GM23338 (cell line): ENCODE results near the gene PECR. TPM values are rescaled to one million over a fixed set of nuclear protein-coding genes. Genes with fewer than 3 reads are reported as not detected.

Experiments
- ATAC-seq: fragments of 200-7000 bp; cut with Tn5 transposase; 3 replicates; pipeline ENCODE4 v1.9.1; 2020
- DNase-seq: peaks from one replicate; pipeline ENCODE4 v3.0.0-alpha.2; 2015; ENCODE audit warnings: low spot score
- H2AFZ ChIP-seq: fragments of 200-600 bp; sonication (generic); 2 replicates; pipeline ENCODE4 v1.8.0; 2016; ENCODE audit warnings: antibody characterized with exemption, mild to moderate bottlenecking, moderate library complexity
- H3F3A ChIP-seq: fragments of 200-600 bp; sonication (generic); replicated peaks from 2 replicates; pipeline ENCODE4 v1.8.0; 2017; ENCODE audit warnings: antibody characterized with exemption, mixed run types, low read depth
- H3K27ac ChIP-seq: fragments of 200-600 bp; sonication (generic); 2 replicates; pipeline ENCODE4 v1.6.1; 2016; ENCODE audit warnings: low read depth
- H3K27me3 ChIP-seq: fragments of 200-600 bp; sonication (generic); 2 replicates; pipeline ENCODE4 v1.8.0; 2016; ENCODE audit warnings: mild to moderate bottlenecking, mixed run types, moderate library complexity; ENCODE audit not compliant: insufficient read depth
- H3K36me3 ChIP-seq: fragments of 200-600 bp; sonication (generic); 2 replicates; pipeline ENCODE4 v1.8.0; 2016; ENCODE audit warnings: mild to moderate bottlenecking; ENCODE audit not compliant: insufficient read depth
- H3K4me1 ChIP-seq: fragments of 200-600 bp; sonication (generic); 2 replicates; pipeline ENCODE4 v1.8.0; 2016; ENCODE audit warnings: mild to moderate bottlenecking, moderate library complexity; ENCODE audit not compliant: insufficient read depth
- H3K4me2 ChIP-seq: fragments of 200-600 bp; sonication (generic); 2 replicates; pipeline ENCODE4 v1.7.1; 2017; ENCODE audit warnings: mixed run types
- H3K4me3 ChIP-seq: fragments of 200-600 bp; sonication (generic); 2 replicates; pipeline ENCODE4 v1.6.1; 2016; ENCODE audit warnings: mixed run types
- H3K79me2 ChIP-seq: fragments of 200-600 bp; sonication (generic); replicated peaks from 2 replicates; pipeline ENCODE4 v1.8.0; 2017; ENCODE audit warnings: mild to moderate bottlenecking; ENCODE audit not compliant: insufficient read depth
- H3K9me2 ChIP-seq: fragments of 200-600 bp; sonication (generic); 2 replicates; pipeline ENCODE4 v1.8.0; 2017; ENCODE audit not compliant: insufficient read depth
- H4K20me1 ChIP-seq: fragments of 200-600 bp; sonication (generic); replicated peaks from 2 replicates; pipeline ENCODE4 v1.8.0; 2017; ENCODE audit warnings: mild to moderate bottlenecking; ENCODE audit not compliant: insufficient read depth
- H3K27ac Mint-ChIP-seq: 2 replicates; pipeline ENCODE4 v1.8.0; 2020; ENCODE audit warnings: inconsistent platforms, mild to moderate bottlenecking, moderate library complexity, mixed read lengths
- H3K27me3 Mint-ChIP-seq: 3 replicates; pipeline ENCODE4 v1.8.0; 2022; ENCODE audit warnings: low read depth, mild to moderate bottlenecking, moderate library complexity, mixed read lengths, inconsistent platforms; ENCODE audit not compliant: insufficient read depth, poor library complexity
- H3K36me3 Mint-ChIP-seq: 3 replicates; pipeline ENCODE4 v1.8.0; 2021; ENCODE audit warnings: low read depth, mild to moderate bottlenecking, inconsistent platforms, moderate library complexity, mixed read lengths
- H3K4me1 Mint-ChIP-seq: 3 replicates; pipeline ENCODE4 v1.8.0; 2020; ENCODE audit warnings: mild to moderate bottlenecking, inconsistent platforms, mixed read lengths
- H3K4me3 Mint-ChIP-seq: 3 replicates; pipeline ENCODE4 v1.8.0; 2021; ENCODE audit warnings: moderate library complexity, mild to moderate bottlenecking, inconsistent platforms, mixed read lengths
- H3K9me3 Mint-ChIP-seq: 3 replicates; pipeline ENCODE4 v1.8.0; 2020; ENCODE audit warnings: moderate library complexity, mild to moderate bottlenecking, inconsistent platforms, mixed read lengths
- CREB1 ChIP-seq: fragments of 250-450 bp; sonication (Bioruptor Pico); IDR thresholded peaks from 2 replicates; pipeline ENCODE4 v1.5.0; 2020; ENCODE audit warnings: low read depth, mild to moderate bottlenecking, moderate library complexity
- CTCF ChIP-seq, 2 experiments: fragments of 200-600 bp in 1 of 2; sonication (generic) in 1 of 2; conservative IDR thresholded peaks; 2 replicates each; pipeline versions ENCODE4 v1.5.1 to v1.6.1; 2016 to 2017; ENCODE audit warnings: antibody characterized with exemption in 2 of 2, low read depth in 2 of 2, mild to moderate bottlenecking in 2 of 2, moderate library complexity in 1 of 2
- EZH2 ChIP-seq: fragments of 200-600 bp; sonication (generic); IDR thresholded peaks from one replicate; pipeline ENCODE4 v1.8.0; 2017; ENCODE audit warnings: antibody characterized with exemption, mild to moderate bottlenecking, low read depth; ENCODE audit not compliant: unreplicated experiment
- EZH2phosphoT487 ChIP-seq: fragments of 200-600 bp; sonication (generic); IDR thresholded peaks from one replicate; pipeline ENCODE4 v1.8.1; 2018; ENCODE audit warnings: antibody characterized with exemption; ENCODE audit not compliant: unreplicated experiment
- JUNB ChIP-seq: IDR thresholded peaks from one replicate; pipeline ENCODE4 v1.6.1; 2016; ENCODE audit warnings: antibody characterized with exemption; ENCODE audit not compliant: unreplicated experiment
- NANOG ChIP-seq: IDR thresholded peaks from 2 replicates; pipeline ENCODE4 v1.6.1; 2016; ENCODE audit warnings: antibody characterized with exemption, borderline replicate concordance
- POLR2AphosphoS5 ChIP-seq: IDR thresholded peaks from 2 replicates; pipeline ENCODE4 v1.6.1; 2016; ENCODE audit warnings: antibody characterized with exemption, low read depth
- STAT1 ChIP-seq: IDR thresholded peaks from one replicate; pipeline ENCODE4 v1.6.1; 2016; ENCODE audit warnings: antibody characterized with exemption; ENCODE audit not compliant: unreplicated experiment
- ZNF114 ChIP-seq: fragments of 250-450 bp; sonication (Bioruptor Pico); IDR thresholded peaks from 2 replicates; pipeline ENCODE4 v1.5.0; 2020; ENCODE audit warnings: mild to moderate bottlenecking, moderate library complexity
- ZNF331 ChIP-seq: fragments of 250-450 bp; sonication (Bioruptor Pico); IDR thresholded peaks from 2 replicates; pipeline ENCODE4 v1.5.0; 2020; ENCODE audit warnings: low read depth, mild to moderate bottlenecking, moderate library complexity
- polyA plus RNA-seq: library from polyadenylated mRNA; unstranded; fragments of >200 nt; fragmentation: Nextera tagmentation; extraction: Ambion mirVana; gene quantifications from 2 replicates; pipeline ENCODE4 v1.2.1, GENCODE V29; 2016
- total RNA-seq: library from RNA; depleted of rRNA; stranded (reverse); fragments of >200 nt; shearing (Covaris generic); gene quantifications from 2 replicates; pipeline ENCODE4 v1.2.3, GENCODE V29; 2014
- TF ChIP-seq, protein P1 (sequence below): fragments of 250-450 bp; sonication (Bioruptor Pico); IDR thresholded peaks from 2 replicates; pipeline ENCODE4 v1.5.0; 2020; ENCODE audit warnings: mild to moderate bottlenecking, moderate library complexity
- TF ChIP-seq, protein P2 (sequence below): IDR thresholded peaks from one replicate; pipeline ENCODE4 v1.6.1; 2018; ENCODE audit warnings: antibody characterized with exemption; ENCODE audit not compliant: unreplicated experiment
- TF ChIP-seq, protein P3 (sequence below): IDR thresholded peaks from 2 replicates; pipeline ENCODE4 v1.6.1; 2016; ENCODE audit warnings: antibody characterized with exemption

The PECR gene
- total and polyA plus RNA-seq, 2 experiments from 2014 or later: 12.1 to 15.5 TPM

DNA sequence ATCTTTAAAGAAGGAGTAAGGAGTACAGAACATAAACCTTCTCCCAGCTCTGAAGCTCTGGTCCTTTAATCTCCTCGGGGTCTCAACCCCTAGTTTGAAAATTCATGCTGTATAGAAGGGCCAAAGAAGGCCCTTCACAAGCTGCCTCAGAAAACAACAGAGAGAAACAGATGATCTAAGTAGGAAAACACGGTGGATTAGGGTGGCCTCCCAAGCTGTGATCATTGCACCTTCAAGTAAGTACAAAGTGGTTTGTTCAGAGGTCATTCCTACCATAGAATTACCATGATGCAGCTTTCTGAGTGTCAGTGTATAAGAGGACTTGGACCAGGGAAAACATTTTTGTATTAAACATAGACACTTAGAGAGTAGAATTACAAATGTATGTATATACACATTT lies 11.0 kb upstream of the PECR start:
- H3F3A ChIP-seq: no peaks in the 10 kb centered on the region; the same call in 1 of the 2 replicates
- H3K4me2 ChIP-seq: no peak overlapping the region
- H3K4me3 ChIP-seq: no peak overlapping the region
- TF ChIP-seq EZH2 (no peak), NANOG (no peak), STAT1 (no peak), JUNB (no peak), ZNF114 (CRISPR knock-in tag) (no peak), ZNF331 (CRISPR knock-in tag) (no peak), EZH2phosphoT487 (no peak), CTCF (conservative IDR thresholded peaks at IDR 0.05; ENCODE audit: low read depth in 2 of 2) (no peak), POLR2AphosphoS5 (no peak), CREB1 (no peak)
- TF ChIP-seq, protein P1, sequence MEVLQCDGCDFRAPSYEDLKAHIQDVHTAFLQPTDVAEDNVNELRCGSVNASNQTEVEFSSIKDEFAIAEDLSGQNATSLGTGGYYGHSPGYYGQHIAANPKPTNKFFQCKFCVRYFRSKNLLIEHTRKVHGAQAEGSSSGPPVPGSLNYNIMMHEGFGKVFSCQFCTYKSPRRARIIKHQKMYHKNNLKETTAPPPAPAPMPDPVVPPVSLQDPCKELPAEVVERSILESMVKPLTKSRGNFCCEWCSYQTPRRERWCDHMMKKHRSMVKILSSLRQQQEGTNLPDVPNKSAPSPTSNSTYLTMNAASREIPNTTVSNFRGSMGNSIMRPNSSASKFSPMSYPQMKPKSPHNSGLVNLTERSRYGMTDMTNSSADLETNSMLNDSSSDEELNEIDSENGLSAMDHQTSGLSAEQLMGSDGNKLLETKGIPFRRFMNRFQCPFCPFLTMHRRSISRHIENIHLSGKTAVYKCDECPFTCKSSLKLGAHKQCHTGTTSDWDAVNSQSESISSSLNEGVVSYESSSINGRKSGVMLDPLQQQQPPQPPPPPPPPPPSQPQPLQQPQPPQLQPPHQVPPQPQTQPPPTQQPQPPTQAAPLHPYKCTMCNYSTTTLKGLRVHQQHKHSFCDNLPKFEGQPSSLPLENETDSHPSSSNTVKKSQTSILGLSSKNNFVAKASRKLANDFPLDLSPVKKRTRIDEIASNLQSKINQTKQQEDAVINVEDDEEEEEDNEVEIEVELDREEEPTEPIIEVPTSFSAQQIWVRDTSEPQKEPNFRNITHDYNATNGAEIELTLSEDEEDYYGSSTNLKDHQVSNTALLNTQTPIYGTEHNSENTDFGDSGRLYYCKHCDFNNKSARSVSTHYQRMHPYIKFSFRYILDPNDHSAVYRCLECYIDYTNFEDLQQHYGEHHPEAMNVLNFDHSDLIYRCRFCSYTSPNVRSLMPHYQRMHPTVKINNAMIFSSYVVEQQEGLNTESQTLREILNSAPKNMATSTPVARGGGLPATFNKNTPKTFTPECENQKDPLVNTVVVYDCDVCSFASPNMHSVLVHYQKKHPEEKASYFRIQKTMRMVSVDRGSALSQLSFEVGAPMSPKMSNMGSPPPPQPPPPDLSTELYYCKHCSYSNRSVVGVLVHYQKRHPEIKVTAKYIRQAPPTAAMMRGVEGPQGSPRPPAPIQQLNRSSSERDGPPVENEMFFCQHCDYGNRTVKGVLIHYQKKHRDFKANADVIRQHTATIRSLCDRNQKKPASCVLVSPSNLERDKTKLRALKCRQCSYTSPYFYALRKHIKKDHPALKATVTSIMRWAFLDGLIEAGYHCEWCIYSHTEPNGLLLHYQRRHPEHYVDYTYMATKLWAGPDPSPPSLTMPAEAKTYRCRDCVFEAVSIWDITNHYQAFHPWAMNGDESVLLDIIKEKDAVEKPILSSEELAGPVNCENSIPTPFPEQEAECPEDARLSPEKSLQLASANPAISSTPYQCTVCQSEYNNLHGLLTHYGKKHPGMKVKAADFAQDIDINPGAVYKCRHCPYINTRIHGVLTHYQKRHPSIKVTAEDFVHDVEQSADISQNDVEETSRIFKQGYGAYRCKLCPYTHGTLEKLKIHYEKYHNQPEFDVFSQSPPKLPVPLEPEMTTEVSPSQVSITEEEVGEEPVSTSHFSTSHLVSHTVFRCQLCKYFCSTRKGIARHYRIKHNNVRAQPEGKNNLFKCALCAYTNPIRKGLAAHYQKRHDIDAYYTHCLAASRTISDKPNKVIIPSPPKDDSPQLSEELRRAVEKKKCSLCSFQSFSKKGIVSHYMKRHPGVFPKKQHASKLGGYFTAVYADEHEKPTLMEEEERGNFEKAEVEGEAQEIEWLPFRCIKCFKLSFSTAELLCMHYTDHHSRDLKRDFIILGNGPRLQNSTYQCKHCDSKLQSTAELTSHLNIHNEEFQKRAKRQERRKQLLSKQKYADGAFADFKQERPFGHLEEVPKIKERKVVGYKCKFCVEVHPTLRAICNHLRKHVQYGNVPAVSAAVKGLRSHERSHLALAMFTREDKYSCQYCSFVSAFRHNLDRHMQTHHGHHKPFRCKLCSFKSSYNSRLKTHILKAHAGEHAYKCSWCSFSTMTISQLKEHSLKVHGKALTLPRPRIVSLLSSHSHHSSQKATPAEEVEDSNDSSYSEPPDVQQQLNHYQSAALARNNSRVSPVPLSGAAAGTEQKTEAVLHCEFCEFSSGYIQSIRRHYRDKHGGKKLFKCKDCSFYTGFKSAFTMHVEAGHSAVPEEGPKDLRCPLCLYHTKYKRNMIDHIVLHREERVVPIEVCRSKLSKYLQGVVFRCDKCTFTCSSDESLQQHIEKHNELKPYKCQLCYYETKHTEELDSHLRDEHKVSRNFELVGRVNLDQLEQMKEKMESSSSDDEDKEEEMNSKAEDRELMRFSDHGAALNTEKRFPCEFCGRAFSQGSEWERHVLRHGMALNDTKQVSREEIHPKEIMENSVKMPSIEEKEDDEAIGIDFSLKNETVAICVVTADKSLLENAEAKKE: no peak
- TF ChIP-seq, protein P2, sequence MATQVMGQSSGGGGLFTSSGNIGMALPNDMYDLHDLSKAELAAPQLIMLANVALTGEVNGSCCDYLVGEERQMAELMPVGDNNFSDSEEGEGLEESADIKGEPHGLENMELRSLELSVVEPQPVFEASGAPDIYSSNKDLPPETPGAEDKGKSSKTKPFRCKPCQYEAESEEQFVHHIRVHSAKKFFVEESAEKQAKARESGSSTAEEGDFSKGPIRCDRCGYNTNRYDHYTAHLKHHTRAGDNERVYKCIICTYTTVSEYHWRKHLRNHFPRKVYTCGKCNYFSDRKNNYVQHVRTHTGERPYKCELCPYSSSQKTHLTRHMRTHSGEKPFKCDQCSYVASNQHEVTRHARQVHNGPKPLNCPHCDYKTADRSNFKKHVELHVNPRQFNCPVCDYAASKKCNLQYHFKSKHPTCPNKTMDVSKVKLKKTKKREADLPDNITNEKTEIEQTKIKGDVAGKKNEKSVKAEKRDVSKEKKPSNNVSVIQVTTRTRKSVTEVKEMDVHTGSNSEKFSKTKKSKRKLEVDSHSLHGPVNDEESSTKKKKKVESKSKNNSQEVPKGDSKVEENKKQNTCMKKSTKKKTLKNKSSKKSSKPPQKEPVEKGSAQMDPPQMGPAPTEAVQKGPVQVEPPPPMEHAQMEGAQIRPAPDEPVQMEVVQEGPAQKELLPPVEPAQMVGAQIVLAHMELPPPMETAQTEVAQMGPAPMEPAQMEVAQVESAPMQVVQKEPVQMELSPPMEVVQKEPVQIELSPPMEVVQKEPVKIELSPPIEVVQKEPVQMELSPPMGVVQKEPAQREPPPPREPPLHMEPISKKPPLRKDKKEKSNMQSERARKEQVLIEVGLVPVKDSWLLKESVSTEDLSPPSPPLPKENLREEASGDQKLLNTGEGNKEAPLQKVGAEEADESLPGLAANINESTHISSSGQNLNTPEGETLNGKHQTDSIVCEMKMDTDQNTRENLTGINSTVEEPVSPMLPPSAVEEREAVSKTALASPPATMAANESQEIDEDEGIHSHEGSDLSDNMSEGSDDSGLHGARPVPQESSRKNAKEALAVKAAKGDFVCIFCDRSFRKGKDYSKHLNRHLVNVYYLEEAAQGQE: no peak
- TF ChIP-seq, protein P3, sequence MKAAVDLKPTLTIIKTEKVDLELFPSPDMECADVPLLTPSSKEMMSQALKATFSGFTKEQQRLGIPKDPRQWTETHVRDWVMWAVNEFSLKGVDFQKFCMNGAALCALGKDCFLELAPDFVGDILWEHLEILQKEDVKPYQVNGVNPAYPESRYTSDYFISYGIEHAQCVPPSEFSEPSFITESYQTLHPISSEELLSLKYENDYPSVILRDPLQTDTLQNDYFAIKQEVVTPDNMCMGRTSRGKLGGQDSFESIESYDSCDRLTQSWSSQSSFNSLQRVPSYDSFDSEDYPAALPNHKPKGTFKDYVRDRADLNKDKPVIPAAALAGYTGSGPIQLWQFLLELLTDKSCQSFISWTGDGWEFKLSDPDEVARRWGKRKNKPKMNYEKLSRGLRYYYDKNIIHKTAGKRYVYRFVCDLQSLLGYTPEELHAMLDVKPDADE: no peak
- ATAC-seq (no peak), DNase-seq (no peak)
- H2AFZ ChIP-seq: no peak overlapping the region
- H3K9me2 ChIP-seq: 0 out of 2 replicates have a peak, but pooled peaks cover 6% of the 10 kb centered on the region
- H3K27ac ChIP-seq: no peak overlapping the region
- Mint-ChIP-seq H3K9me3 (no peaks in the 10 kb centered on the region), H3K36me3 (no peaks in the 10 kb centered on the region), H3K27ac (no peak overlapping the region), H3K27me3 (no peaks in the 10 kb centered on the region), H3K4me1 (no peaks in the 10 kb centered on the region), H3K4me3 (no peak overlapping the region)
- H3K27me3 ChIP-seq: no peaks in the 10 kb centered on the region
- no peaks in the 10 kb centered on the region for H4K20me1 ChIP-seq
- H3K36me3 ChIP-seq: no peaks in the 10 kb centered on the region
- H3K4me1 ChIP-seq: no peaks in the 10 kb centered on the region
- H3K79me2 ChIP-seq: no peaks in the 10 kb centered on the region
